Activated CD4-positive, alpha-beta T cell treated with anti-CD3 and anti-CD28 coated beads, Interleukin-2, amount 50 U/mL, for 1 hour (primary cell): ENCODE results near the gene KCNB1.

ENCODE experiments used
- DNase-seq: peaks from one replicate; pipeline ENCODE4 v3.0.0-alpha.2; 2020

KCNB1 gene

DNA sequence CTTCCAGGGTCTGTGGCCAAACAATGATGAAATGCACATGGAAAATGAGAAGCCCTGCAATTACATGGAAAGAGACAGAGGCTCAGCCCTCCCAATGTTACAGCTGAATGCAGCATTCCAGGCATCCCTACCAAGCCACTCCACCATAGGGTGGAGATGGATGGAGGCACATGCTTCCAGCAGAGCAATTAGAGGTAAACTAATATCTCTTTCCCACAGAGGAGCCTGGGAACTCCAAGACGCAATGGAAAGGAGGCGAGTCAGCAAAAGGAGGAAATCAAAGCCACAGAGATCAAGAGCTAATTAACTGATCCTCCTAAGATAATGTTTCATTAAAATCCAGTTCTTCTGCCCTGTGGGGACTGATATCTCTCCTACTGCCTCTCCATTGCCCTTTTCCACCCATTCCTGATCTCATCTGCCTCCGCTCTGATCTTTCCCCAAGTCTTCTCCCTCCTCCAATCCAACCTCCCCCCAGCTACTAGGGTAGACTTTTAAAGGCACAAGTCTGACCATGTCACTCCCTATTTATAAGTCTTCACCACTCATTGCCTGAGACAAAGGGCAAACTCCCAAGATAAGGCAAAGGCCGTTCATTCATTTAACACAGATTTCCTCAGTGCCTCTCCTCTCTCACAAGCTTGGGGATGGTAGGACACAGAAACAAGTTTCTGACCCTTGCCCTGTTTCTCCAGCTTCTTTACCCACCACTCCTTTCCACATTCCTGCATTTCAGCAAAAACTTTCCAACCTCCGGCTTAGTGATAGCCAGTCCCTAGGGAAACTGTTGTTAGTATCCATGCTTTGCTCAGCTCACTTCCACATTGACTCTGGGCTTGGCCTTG is 14.3 kb upstream of the KCNB1 start:
- DNase-seq = no peak

GRCh38 chr20:49496043-49496442 is 13.6 kb upstream of the KCNB1 start:
- no peak for DNase-seq

GRCh38 chr20:49490689-49491088 is 8.2 kb upstream of the KCNB1 start:
- DNase-seq = no peak

- DNase-seq = no peak
These were observed 7.2 kb upstream of the KCNB1 start for GRCh38 chr20:49489688-49490087.

- no peak for DNase-seq
These were observed 3.6 kb upstream of the KCNB1 start for GRCh38 chr20:49486064-49486463.

- DNase-seq = no peak
These were observed 3.1 kb upstream of the KCNB1 start for GRCh38 chr20:49485563-49485962.

DNA sequence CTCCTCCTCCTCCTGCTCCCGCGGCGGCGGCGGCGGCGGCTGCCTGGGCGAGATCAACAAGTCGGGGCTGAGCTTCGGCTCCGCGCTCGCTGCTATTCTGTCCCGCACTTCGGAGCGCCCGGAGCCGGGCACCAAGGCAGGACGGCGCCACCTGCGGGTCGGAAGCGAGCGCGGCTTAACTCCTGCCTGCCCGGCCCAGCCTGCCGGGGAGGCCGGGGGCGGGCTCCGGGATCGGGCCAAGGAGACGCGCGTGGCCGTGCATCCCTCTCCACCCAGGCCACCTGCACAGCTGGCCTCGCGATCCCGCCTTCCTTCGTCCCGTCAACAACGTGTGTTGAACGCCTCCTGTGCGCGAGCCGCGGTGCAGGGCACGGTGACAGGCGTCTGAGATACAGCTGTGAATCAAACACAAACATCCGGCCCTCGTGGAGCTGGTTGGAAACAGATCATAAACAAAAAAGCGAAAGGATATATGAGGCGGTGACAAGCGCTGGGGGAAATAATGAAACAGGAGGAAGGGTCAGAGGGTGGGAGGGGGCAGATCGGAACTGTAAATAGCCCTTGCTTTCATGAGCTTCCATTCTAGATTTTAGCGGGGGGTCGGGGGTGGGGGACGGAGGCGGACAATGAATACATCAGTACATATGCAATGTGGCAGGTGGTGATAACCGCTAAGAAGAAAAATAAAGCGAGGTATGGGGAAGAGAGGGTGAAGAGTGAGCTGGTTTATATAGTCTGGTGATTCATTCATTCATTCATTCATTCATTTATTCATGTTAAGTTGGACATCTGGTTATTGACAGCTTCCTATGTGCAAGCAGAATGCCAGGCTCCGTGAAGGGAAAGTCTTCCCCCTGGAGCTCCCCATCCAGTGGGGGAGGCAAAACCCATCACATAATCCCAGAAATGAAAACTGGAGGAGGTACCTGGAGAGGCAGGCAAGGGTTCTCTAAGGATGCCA is 2.0 kb upstream of the KCNB1 start:
- DNase-seq = peak; percentile 48

GRCh38 chr20:49483696-49484123 is 1.2 kb upstream of the KCNB1 start:
- DNase-seq = no peak

DNA sequence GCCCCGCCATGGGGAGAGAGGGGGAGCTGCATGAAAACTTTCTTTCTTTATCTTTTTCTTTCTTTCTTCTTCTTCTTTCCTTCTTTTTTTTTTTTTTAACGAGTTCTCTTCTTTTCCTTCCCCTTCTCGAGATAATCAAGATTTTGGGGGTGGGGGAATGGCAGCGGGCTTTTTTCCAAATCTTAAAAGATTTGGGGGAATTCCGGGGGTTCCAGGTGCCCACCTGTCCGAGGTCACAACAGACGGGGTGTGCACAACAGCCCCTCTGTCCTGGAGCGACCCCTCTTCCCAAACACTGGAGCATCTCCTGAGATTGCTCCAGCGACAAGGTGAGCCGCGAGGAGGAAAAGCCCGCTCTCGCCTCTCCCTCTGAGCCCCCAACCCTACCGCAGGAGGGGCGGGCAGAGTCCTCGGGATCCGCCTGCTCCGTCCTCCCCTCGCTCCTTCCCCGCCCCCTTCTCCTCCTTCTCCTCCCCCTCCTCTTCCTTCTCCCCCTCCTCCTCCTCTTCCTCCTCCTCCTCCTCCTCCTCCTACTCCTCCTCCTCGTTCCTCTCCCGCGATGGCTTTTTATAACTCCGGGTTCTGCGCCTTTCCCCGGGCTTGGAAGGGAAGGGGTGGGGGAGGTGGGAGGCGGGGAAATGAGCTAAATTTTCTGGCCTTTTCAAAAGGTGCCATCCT is 689 bp upstream of the KCNB1 start:
- DNase-seq = no peak

DNA sequence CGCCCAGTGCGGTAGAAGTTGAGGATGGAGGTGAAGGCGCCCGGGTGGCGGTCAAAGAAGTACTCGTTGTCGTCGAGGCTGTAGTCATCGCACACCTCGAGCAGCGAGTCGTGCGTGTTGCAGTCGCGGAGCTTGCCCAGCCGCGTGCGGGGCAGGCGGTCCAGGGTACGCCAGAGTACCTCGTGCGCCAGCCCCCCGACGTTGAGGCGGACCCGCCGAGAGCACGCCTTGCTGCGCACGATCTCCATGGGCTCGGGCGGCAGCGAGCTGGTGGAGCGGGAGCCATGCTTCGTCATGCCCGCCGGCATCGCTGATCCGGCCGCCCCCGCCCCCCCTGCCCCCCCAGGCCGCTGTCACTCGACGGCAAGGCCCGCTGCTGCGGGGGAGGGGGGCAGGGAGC is 295 bp downstream of the KCNB1 start:
- no peak for DNase-seq

DNA sequence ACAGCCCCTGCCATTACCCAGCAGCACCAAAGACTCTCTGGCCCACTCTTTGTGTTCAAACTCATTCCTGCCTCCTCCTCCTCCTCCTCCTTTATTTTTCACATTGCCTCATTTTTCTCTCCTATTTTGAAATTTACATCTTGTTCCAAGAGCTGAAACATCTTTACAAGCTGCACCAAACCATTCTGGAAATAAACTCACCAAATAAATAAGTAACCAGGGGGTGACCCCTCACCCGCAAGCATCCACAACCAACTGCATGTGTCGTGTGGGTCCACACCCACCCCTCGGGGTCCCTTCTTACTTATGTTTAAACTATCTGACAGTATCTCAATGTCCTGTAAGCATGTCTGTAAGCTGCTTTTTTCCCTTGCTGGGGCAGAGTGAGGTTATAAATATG is 1.4 kb downstream of the KCNB1 start:
- DNase-seq = no peak

- no peak for DNase-seq
These were observed 2.2 kb downstream of the KCNB1 start for GRCh38 chr20:49480236-49480635.

GRCh38 chr20:49479785-49480184 is 2.7 kb downstream of the KCNB1 start:
- DNase-seq = no peak

DNA sequence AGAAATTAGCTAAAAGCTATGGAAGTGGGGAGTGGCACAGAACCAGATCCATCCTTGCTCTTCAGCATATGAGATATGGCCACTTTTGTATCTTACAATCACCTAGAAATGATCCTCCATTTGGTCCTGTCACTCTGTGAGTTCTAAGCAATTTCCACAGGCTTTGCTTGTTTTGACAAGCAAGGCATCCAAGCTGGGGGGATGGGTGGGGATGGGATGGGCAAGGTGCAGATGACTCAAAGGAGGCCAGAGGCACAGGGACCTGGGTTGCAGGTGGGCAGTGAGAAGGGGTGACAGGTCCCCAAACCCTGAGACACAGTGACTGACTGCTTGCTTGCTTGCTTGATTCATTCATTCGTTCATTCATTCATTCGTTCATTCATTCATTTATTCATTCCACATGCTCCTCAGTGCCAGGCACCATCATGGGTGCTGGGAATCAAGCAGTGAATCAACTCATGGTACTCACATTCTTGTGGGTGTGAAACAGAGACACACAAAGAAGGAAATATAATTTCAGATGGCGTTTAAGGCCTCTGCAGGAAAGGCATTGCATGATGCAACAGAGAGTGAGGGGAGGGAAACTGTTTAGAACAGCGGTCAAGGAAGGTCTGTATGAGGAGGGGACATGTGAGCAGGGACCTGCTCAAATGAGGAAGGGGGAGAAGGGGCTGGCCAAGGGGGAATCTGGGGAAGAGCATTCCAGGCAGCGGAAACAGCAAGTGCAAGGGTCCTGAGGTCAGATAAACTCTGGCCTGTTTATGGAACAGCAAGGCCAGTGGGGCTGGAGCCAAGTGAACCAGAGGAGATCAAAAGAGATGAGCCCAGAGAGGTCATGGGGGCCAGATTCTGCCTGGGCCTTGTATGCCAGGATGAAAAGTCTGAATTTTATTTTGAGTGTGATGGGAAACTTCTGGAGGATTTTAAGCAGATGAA is 3.4 kb downstream of the KCNB1 start:
- no peak for DNase-seq

DNA sequence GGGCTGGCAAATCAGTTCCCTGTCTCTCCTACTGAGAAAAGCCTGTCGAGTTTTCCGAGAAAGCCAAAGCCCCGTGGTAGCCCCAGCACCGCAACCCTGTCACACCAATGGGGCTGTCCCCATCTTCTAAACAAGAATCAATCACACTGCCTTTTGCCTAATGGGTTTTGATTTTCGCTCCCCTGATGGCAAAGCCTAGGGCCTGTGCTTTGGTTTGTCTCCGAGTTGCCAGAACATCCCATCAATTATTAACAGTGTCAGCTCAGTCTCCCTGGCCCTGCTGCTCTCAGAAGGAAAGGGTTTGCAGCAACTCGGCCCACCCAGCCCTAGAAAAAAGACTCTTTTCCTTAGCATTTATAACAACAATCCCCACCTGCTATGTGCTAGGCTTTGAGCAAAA is 4.2 kb downstream of the KCNB1 start:
- no peak for DNase-seq

GRCh38 chr20:49477200-49477599 is 5.3 kb downstream of the KCNB1 start:
- DNase-seq = no peak

- DNase-seq = no peak
These were observed 6.5 kb downstream of the KCNB1 start for GRCh38 chr20:49476016-49476355.

GRCh38 chr20:49475292-49476015 is 7.0 kb downstream of the KCNB1 start:
- no peak for DNase-seq

DNA sequence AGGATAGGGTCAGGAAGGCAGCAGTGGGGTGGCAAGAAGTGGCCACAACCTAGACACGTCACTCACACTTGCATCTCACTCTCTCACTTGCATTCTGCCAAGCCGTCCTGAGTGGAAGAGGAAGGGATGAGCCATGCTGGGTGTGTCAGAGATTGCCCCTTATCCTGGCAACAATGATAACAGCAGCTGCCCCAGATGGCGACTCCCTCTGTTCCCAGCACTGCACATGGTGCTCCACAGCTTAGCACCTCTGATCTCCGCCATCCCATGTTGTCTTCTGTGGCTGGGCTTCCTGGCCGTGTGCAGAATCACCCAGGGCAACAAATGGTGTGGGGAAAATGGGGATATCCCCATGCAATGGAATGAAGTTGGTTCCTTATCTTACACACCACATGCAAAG is 11.1 kb downstream of the KCNB1 start:
- DNase-seq = no peak

- no peak for DNase-seq
These were observed 11.5 kb downstream of the KCNB1 start for GRCh38 chr20:49470922-49471321.

DNA sequence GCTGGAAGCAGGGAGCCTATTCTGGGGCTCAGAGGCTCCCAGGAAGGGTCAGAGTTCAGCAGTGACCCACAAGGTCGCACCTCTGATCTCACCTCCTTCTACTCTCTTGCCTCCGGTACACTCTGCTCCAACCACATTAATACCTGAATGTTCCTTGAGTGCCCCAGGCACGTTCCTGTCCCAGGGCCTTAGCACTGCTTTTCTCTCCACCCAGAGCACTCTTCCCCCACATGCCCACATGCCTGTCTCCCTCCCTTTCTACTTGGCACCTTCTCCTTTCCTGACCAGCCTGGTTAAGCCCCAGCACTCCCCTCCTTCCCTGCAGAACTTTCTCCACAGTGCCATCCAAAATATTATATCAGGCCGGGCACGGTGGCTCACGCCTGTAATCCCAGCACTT is 13.4 kb downstream of the KCNB1 start:
- no peak for DNase-seq

- DNase-seq = no peak
These were observed 14.1 kb downstream of the KCNB1 start for GRCh38 chr20:49468412-49468811.
